ENCODE measurements around the gene CPB2.

Gene CPB2

DNA sequence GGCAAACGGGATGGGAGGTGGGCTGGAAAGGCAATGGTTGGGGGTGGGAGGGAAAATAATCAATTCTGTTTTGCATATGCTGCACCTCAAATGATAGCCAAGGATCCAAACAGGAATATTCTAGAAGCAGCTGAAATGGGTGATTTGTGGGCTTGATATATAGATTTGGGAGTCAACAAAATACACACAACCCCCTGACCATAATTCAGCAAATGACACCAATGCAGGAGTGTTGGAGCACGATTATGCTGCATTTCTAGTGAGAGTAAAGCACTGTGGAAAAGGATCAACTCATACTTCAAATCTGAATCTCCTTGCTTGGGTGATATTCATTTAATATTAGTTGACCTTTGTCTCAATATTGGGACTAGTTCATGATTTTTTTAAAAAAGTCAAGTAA lies 41.1 kb upstream of the CPB2 start:
- CTCF ChIA-PET = interaction anchor here (1.8 to 12.5 kb wide), 3 partner anchors 13 to 20 kb away, joined by 3 to 85 read pairs (median 59); no protein-coding TSS in a partner anchor
- no peak for DNase-seq (ENCODE audit: extremely low spot score)
- POLR2A ChIA-PET = no interaction called here
- TF ChIP-seq, protein P1, sequence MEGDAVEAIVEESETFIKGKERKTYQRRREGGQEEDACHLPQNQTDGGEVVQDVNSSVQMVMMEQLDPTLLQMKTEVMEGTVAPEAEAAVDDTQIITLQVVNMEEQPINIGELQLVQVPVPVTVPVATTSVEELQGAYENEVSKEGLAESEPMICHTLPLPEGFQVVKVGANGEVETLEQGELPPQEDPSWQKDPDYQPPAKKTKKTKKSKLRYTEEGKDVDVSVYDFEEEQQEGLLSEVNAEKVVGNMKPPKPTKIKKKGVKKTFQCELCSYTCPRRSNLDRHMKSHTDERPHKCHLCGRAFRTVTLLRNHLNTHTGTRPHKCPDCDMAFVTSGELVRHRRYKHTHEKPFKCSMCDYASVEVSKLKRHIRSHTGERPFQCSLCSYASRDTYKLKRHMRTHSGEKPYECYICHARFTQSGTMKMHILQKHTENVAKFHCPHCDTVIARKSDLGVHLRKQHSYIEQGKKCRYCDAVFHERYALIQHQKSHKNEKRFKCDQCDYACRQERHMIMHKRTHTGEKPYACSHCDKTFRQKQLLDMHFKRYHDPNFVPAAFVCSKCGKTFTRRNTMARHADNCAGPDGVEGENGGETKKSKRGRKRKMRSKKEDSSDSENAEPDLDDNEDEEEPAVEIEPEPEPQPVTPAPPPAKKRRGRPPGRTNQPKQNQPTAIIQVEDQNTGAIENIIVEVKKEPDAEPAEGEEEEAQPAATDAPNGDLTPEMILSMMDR (IDR thresholded peaks at IDR 0.05; ENCODE audit: control extremely low read depth, extremely low read depth, low read depth, missing control alignments) = no peak

DNA sequence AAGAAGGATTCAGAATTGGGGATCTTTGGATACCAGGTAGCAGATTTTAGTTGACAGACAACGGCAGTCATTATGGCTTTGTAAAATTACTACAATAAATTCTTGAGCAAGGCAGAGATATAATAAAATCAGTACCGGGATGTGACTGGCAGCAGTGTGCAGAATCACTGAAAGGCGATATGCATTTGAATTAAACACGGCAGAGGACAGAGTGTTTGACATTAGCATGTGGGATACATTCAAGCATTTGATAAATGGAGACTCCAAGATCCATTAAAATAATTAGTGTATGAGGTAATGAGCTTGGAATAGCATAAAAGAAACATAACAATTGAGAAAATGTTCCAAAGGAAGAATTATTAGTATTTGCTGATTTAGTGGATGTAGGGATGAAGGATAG lies 40.3 kb upstream of the CPB2 start:
- DNase-seq (ENCODE audit: extremely low spot score) = no peak
- ChIA-PET POLR2A (no interaction called here), CTCF (interaction anchor here (1.0 to 12.5 kb wide), 5 partner anchors 10 to 25 kb away, joined by 3 to 85 read pairs (median 7); no protein-coding TSS in a partner anchor)
- TF ChIP-seq, protein P1 (IDR thresholded peaks at IDR 0.05; ENCODE audit: control extremely low read depth, extremely low read depth, low read depth, missing control alignments) = no peak

DNA sequence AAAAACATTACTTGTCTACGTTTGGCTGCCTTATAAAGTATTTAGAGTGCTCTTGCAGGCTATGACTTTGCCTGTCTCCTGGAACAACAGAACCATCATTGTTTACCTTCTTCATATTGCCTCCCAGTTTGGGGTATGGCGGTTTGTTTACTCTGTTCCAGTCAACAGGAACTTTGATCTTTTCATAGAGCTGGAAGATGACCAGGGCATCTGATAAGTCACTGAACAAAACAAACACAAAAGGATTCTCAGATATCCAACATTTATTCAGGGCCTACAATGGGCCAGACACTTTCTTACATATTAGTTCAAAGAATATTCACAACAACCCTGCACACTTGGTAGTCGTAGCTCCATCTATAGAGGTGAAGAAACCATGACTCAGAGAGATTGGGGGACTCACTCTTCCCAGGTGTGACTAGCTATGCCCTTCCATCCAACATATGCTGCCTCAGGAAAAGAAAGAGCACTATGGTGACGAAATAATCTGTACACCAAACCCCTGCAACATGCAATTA lies 38.4 kb upstream of the CPB2 start:
- POLR2A ChIA-PET = no interaction called here
- CTCF ChIA-PET = interaction anchor here (1.3 to 12.5 kb wide), 4 partner anchors 9 to 17 kb away, joined by 5 to 85 read pairs (median 33); no protein-coding TSS in a partner anchor
- DNase-seq (ENCODE audit: extremely low spot score) = no peak
- TF ChIP-seq, protein P1 (IDR thresholded peaks at IDR 0.05; ENCODE audit: control extremely low read depth, extremely low read depth, low read depth, missing control alignments) = no peak

DNA sequence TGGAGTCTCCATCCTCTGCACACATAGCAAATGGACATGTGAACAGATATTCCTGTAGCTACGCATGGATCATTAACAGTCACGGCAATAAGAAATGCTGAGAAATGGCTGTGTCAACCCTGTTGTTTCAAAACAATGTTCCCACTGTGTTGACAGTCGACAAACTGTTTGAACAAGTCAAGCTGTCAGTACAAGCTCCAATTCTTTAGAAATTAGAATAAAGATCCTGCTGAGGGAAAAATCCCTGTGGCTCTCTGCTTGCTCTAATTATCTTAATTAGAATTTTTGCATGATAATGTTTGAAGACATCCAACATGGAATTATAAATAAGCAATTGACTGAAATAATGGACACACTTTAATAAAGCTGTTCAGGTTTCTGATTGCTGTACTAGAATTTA lies 37.9 kb upstream of the CPB2 start:
- ChIA-PET CTCF (interaction anchor here (1.3 to 12.5 kb wide), 4 partner anchors 8 to 17 kb away, joined by 5 to 85 read pairs (median 34); no protein-coding TSS in a partner anchor), POLR2A (no interaction called here)
- DNase-seq (ENCODE audit: extremely low spot score) = no peak
- TF ChIP-seq, protein P1 (IDR thresholded peaks at IDR 0.05; ENCODE audit: control extremely low read depth, extremely low read depth, low read depth, missing control alignments) = no peak

DNA sequence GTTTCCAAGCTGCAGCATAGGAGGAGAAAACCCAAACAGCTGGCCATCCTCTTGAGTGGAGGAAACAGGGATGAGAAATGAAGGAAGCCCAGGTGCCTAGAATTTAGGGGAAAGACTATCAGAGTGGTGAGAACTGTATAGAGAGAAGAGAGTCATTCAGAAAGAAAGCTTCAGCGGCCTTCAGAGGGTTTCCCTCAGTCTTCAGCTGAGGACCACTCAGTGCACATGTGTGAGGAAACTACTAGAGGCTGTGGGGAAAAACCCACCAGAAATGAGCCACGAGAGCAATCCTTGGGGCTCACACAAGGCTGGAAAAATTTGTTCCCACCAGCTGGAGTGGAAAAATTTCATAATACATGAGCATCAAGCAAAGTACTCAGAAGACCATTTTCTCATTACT lies 35.2 kb upstream of the CPB2 start:
- CTCF ChIA-PET = interaction anchor here (0.9 to 12.5 kb wide), 12 partner anchors 8 to 135 kb away, joined by 3 to 85 read pairs (median 4); no protein-coding TSS in a partner anchor
- POLR2A ChIA-PET = no interaction called here
- TF ChIP-seq, protein P1 (IDR thresholded peaks at IDR 0.05; ENCODE audit: control extremely low read depth, extremely low read depth, low read depth, missing control alignments) = no peak

DNA sequence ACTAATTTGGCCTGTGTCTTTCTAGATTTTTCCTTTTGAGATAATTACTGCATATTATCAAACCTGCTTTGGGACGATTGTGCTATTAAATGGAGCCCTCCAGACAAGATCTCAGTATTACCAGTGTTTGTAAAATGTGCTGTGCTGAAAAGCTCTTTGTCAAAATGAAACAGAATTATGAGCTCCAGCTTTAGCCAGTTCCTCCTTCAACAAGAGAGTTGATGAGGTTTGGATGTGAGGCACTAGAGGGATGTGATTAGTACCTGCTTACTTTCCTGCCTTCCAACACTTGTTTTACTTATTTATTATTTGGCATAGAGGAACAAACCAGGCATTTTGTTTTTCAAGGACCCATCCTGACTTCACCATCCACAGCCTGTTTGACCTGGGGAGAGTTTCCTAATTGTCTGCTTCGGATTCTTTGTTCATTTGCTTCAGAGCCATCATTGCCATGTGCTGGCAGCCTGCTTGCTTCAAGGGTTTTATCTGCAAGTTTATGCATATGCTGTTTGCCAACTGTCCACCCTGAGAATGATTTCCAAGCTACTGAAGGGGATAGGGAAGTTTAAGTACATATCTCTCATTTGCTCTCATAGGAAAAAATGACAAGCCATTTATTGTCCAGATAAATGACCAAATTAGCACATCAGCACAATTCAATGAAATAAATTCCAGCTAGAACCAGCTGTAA lies 32.9 kb upstream of the CPB2 start:
- CTCF ChIA-PET = interaction anchor here (1.9 to 12.5 kb wide), 3 partner anchors 11 to 22 kb away, joined by 5 to 85 read pairs (median 18); no protein-coding TSS in a partner anchor
- POLR2A ChIA-PET = interaction anchor here (0.7 kb wide), 1 partner anchor 144 kb away, joined by 3 read pairs; no protein-coding TSS in a partner anchor
- no peak for DNase-seq (ENCODE audit: extremely low spot score)
- TF ChIP-seq, protein P1 (IDR thresholded peaks at IDR 0.05; ENCODE audit: control extremely low read depth, extremely low read depth, low read depth, missing control alignments) = no peak

More for the DNA sequence above, 35.2 kb upstream of the CPB2 start:
- DNase-seq (ENCODE audit: extremely low spot score) = no peak
